HFFc6 (cell line): ENCODE results near the gene LAMC3. TPM values are rescaled to one million over a fixed set of nuclear protein-coding genes. Genes with fewer than 3 reads are reported as not detected.

Experiments used
- DNase-seq: peaks from one replicate; pipeline ENCODE4 v3.0.0-alpha.2; 2018
- H3K27ac Mint-ChIP-seq: 2 replicates; pipeline ENCODE4 v1.8.0; 2020; ENCODE audit warnings: mild to moderate bottlenecking, mixed read lengths
- H3K27me3 Mint-ChIP-seq: 2 replicates; pipeline ENCODE4 v1.8.0; 2021; ENCODE audit warnings: mild to moderate bottlenecking, moderate library complexity, mixed read lengths; ENCODE audit not compliant: insufficient read depth
- H3K36me3 Mint-ChIP-seq: 2 replicates; pipeline ENCODE4 v1.8.0; 2021; ENCODE audit warnings: low read depth, mixed read lengths
- H3K4me1 Mint-ChIP-seq: 2 replicates; pipeline ENCODE4 v1.8.0; 2020; ENCODE audit warnings: low read depth, mixed read lengths
- H3K4me3 Mint-ChIP-seq: 2 replicates; pipeline ENCODE4 v1.8.0; 2020; ENCODE audit warnings: mild to moderate bottlenecking, moderate library complexity, mixed read lengths
- H3K9me3 Mint-ChIP-seq: 2 replicates; pipeline ENCODE4 v1.8.0; 2020; ENCODE audit warnings: mild to moderate bottlenecking, mixed read lengths
- total RNA-seq, 6 experiments: library from RNA; stranded (reverse); fragmentation: NEBNext Ultra II Directional; extraction: Animal tissue kit (Norgen Biotek cat#: 25700); gene quantifications; 2 replicates in 1 of 6; 3 replicates in 5 of 6; pipeline ENCODE4 v1.2.3, GENCODE V29; 2021
- TF ChIP-seq, protein P1 (sequence below): fragments of 200-600 bp; sonication (generic); IDR thresholded peaks from 2 replicates; pipeline ENCODE4 v1.5.0; 2021; ENCODE audit warnings: antibody characterized with exemption, mild to moderate bottlenecking

The LAMC3 gene
- total RNA-seq, 6 experiments from 2014 or later, result not detected

DNA sequence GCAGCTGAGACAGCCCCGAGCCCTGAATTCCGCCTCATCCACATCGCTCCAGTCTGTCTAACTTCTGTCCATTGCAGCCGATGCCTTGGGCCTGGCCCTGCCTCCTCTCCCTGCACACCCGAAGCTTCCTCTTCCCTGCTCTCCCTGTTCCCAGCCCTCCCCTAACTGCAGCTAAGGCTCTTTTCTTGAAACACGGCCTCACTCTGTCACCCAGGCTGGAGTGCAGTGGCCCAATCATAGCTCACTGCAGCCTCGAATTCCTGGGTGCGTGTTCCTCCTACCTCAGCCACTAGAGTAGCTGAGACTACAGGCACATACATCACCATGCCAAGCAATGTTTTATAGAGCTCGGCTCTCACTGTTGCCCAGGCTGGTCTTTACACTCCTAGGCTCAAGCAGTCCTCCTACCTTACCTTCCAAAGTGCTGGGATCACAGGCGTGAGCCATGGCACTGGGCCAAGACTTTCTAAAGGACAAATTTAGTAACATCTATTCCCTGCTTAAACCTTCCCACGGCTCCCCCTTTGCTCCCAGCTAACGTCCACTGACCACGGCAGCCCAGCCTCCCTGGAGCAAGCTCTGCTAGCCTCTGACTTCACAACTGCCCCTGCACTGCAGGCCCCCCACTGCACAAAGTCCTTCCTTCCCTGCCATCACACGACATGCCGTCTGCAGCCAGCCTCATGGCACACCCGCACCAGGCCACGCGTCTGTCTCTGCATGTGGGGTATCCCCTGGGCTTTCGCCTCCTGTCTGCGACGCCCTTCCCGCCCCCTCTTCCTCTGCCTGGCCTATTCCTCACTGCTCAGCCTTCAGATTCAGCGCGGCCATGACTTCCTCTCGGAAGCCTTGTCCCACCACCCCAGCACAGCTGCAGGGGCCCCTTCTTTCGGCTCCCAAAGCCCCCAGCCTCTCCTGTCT is 28.6 kb downstream of the LAMC3 start:
- H3K9me3 Mint-ChIP-seq, result no peaks in the 10 kb centered on the region
- H3K4me3 Mint-ChIP-seq, result peak overlapping the region; percentile 14; the same call in 1 of the 2 replicates
- DNase-seq, result peak; percentile 36
- peaks cover 7% of the 10 kb centered on the region for H3K4me1 Mint-ChIP-seq
- peaks cover 36% of the 10 kb centered on the region for H3K27me3 Mint-ChIP-seq
- H3K27ac Mint-ChIP-seq, result no peak overlapping the region
- TF ChIP-seq, protein P1, sequence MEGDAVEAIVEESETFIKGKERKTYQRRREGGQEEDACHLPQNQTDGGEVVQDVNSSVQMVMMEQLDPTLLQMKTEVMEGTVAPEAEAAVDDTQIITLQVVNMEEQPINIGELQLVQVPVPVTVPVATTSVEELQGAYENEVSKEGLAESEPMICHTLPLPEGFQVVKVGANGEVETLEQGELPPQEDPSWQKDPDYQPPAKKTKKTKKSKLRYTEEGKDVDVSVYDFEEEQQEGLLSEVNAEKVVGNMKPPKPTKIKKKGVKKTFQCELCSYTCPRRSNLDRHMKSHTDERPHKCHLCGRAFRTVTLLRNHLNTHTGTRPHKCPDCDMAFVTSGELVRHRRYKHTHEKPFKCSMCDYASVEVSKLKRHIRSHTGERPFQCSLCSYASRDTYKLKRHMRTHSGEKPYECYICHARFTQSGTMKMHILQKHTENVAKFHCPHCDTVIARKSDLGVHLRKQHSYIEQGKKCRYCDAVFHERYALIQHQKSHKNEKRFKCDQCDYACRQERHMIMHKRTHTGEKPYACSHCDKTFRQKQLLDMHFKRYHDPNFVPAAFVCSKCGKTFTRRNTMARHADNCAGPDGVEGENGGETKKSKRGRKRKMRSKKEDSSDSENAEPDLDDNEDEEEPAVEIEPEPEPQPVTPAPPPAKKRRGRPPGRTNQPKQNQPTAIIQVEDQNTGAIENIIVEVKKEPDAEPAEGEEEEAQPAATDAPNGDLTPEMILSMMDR, result no peak
- H3K36me3 Mint-ChIP-seq, result no peaks in the 10 kb centered on the region

DNA sequence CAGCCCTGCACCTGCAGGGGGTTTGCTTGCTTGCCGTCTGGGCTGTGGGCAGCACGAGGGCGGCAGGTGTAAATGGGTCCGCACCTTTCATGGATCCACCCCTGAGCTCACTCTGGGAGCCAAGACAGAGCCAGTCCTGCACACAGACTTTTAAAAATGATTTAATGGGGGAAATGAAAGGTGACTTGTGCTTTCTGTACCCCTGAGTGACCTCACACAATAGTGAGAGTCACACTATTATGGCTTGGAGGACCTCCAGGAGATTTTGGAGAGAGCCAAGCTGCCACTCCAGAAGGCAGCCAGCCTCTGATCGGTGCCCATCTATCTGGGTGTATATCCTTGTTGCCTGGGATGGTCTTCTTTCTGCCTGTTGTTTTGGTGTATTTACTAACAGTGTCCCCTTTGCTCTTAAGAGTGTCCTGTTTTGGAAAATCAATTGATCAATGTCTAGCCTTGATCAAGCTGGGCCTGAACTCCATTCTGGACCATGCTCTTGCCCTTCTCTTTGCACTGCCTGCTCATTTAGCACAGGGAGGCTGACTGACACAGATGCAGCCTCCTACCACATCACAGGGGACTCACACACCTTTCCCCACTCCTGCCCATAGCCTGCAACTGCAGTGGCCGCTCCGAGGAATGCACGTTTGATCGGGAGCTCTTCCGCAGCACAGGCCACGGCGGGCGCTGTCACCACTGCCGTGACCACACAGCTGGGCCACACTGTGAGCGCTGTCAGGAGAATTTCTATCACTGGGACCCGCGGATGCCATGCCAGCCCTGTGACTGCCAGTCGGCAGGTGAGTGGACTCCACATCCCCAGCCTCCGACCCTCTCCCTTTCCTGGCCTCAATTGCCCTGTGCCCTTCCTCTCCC is 29.5 kb downstream of the LAMC3 start:
- peaks cover 7% of the 10 kb centered on the region for H3K4me1 Mint-ChIP-seq
- peaks cover 31% of the 10 kb centered on the region for H3K27me3 Mint-ChIP-seq
- no peak overlapping the region for H3K27ac Mint-ChIP-seq
- H3K36me3 Mint-ChIP-seq, result no peaks in the 10 kb centered on the region
- H3K9me3 Mint-ChIP-seq, result no peaks in the 10 kb centered on the region
- no peak overlapping the region for H3K4me3 Mint-ChIP-seq
- DNase-seq, result no peak
- TF ChIP-seq, protein P1, result no peak

DNA sequence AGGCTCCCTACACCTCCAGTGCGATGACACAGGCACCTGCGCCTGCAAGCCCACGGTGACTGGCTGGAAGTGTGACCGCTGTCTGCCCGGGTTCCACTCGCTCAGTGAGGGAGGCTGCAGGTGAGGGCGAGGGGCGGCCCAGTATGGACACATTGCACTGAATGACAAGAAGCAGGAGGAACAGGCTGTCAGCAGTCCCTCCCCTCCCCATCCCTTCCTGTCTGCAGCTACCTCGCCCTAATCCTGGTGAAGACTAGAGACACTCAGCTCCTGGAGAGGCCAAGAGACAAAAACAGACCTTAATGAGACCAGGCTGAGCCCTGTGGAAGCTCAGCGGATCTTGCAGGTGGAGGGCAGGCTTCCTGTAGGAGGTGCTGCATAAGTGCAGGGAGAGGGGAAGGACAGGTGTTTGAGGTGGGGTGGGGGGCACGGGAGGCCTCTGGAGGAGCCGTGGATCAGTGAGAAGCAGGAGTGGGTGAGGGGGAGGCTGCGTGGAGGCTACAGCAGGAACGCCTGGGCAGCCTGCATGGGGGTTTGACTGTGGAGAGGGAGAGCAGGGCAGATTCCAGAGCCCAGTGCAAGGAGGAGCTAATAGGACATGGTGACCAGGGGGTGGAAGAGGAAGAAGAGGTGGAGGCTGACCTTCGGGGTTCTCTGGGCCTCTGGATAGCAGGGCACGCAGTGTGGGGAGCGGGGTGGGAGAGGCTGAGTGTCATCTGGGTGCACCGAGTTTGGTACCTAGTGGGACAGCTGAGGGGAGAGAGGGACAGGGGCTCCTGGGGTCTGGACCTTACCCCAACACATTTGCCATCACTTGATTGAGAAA is 30.4 kb downstream of the LAMC3 start:
- Mint-ChIP-seq H3K9me3 (no peaks in the 10 kb centered on the region), H3K36me3 (no peaks in the 10 kb centered on the region), H3K4me3 (no peak overlapping the region), H3K27me3 (peaks cover 29% of the 10 kb centered on the region), H3K4me1 (peaks cover 7% of the 10 kb centered on the region), H3K27ac (no peak overlapping the region)
- no peak for DNase-seq
- TF ChIP-seq, protein P1, result no peak

DNA sequence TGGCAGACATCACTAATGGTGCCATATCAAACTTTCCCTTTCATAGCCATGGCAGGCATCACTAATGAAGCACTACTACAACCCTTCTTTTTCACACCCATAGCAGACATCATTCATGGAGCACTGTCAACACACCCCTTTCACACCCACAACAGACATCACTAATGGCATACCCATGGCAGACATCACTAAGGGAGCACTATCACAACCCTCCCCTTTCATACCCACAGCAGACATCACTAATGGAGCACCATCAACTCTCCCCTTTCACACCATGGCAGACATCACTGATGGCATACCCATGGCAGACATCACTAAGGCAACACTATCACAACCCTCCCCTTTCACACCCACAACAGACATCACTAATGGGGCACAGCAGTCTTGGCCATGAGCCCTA is 33.7 kb downstream of the LAMC3 start:
- DNase-seq, result no peak
- Mint-ChIP-seq H3K4me1 (no peaks in the 10 kb centered on the region), H3K27ac (no peak overlapping the region), H3K27me3 (peaks cover 15% of the 10 kb centered on the region), H3K4me3 (no peak overlapping the region), H3K9me3 (no peaks in the 10 kb centered on the region), H3K36me3 (no peaks in the 10 kb centered on the region)
- TF ChIP-seq, protein P1, result no peak

DNA sequence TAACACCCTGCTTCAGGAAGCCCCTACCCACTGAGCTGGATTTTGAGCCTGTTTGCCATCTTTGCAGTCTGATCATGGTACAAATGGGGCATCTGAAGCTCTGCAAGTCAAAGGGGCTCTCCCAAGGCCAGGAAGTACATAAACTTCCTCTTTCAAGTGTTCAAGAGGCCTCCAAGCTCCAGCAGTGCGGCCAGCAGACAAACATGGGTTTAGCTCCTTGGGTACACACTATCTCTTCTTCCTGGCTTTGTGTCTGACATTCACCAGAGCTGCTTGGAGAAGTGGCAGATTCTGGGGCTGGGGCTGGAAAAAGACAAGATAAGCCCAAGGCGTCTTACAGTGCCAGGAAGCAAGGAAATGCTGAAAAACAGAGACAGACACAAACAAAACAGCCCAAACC is 34.1 kb downstream of the LAMC3 start:
- Mint-ChIP-seq H3K36me3 (no peaks in the 10 kb centered on the region), H3K27me3 (peaks cover 13% of the 10 kb centered on the region), H3K4me3 (no peak overlapping the region), H3K4me1 (no peaks in the 10 kb centered on the region), H3K27ac (no peak overlapping the region), H3K9me3 (no peaks in the 10 kb centered on the region)
- DNase-seq, result no peak
- TF ChIP-seq, protein P1, result no peak
